ENCODE results near the gene CENPW. TPM values are rescaled to one million over a fixed set of nuclear protein-coding genes. Genes with fewer than 3 reads are reported as not detected.

The CENPW gene
- total RNA-seq, 2 experiments from 2014 or later = 1.0 to 1.1 TPM

DNA sequence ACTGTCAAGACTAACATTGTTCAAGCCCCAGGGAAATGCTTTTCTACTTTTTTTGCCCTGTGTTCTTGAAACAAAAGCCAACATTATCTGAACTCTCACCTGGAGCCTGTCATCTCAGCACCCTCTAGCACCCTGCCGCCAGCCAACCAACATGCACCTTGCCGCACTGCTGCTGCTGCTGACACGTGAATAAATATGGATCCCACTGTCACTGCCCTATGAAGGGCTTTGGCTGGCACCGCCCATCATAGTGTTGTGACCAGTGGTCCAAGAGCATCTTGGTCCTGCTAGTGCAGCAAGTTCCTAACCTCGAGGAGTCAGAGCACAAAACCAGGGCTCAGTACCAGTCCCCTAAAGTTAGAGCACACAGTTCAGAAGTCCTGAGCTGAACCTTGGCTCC lies 41.6 kb downstream of the CENPW start:
- Histone ChIP-seq H3K4me3 (ENCODE audit: low read length) (no peak overlapping the region), H3K27ac (ENCODE audit: low read depth in 1 of 2, low read length in 2 of 2) (no peak overlapping the region), H3K27me3 (ENCODE audit: control insufficient read depth in 1 of 2, insufficient read depth in 2 of 2, low read length in 2 of 2) (no peaks in the 10 kb centered on the region), H3K9me3 (ENCODE audit: control insufficient read depth in 1 of 2, insufficient read depth in 1 of 2, low read length in 2 of 2) (peaks cover 0 to 9% of the 10 kb centered on the region in 2 experiments), H3K4me1 (ENCODE audit: insufficient read depth, low read length) (no peaks in the 10 kb centered on the region), H3K36me3 (ENCODE audit: insufficient read depth, low read length) (no peaks in the 10 kb centered on the region)
- no peak for ATAC-seq (ENCODE audit: poor library complexity)
- Mint-ChIP-seq H3K27ac (no peak overlapping the region), H3K27me3 (no peaks in the 10 kb centered on the region), H3K4me3 (no peak overlapping the region), H3K4me1 (ENCODE audit: low read depth) (no peaks in the 10 kb centered on the region), H3K36me3 (ENCODE audit: low read depth) (no peaks in the 10 kb centered on the region), H3K9me3 (peaks cover 10% of the 10 kb centered on the region)
- POLR2A ChIA-PET = no interaction called here
- DNase-seq = no peak
- TF ChIP-seq, protein P1, sequence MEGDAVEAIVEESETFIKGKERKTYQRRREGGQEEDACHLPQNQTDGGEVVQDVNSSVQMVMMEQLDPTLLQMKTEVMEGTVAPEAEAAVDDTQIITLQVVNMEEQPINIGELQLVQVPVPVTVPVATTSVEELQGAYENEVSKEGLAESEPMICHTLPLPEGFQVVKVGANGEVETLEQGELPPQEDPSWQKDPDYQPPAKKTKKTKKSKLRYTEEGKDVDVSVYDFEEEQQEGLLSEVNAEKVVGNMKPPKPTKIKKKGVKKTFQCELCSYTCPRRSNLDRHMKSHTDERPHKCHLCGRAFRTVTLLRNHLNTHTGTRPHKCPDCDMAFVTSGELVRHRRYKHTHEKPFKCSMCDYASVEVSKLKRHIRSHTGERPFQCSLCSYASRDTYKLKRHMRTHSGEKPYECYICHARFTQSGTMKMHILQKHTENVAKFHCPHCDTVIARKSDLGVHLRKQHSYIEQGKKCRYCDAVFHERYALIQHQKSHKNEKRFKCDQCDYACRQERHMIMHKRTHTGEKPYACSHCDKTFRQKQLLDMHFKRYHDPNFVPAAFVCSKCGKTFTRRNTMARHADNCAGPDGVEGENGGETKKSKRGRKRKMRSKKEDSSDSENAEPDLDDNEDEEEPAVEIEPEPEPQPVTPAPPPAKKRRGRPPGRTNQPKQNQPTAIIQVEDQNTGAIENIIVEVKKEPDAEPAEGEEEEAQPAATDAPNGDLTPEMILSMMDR (IDR thresholded peaks at IDR 0.05) = no peak
- CTCF ChIA-PET = no interaction called here
- intact Hi-C loops (cut with DNase I, micrococcal nuclease) = no loop called here

DNA sequence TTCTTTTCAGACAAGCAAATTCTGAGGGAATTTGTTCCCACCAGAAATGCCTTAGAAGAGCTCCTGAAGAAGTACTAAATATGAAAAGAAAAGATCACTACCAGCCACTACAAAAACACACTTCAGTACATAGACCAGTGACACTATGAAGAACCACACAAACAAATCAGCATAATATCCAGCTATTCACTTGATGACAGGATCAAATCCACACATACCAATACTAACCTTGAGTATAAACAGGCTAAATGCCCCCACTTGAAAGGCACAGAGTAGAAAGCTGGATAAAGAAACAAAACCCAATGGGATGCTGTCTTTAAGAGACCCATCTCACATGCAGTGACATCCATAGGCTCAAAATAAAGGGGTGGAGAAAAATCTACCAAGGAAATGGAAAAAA lies 43.3 kb downstream of the CENPW start:
- Histone ChIP-seq H3K27ac (ENCODE audit: low read depth in 1 of 2, low read length in 2 of 2) (no peak overlapping the region), H3K9me3 (ENCODE audit: control insufficient read depth in 1 of 2, insufficient read depth in 1 of 2, low read length in 2 of 2) (peaks cover 0 to 9% of the 10 kb centered on the region in 2 experiments), H3K36me3 (ENCODE audit: insufficient read depth, low read length) (no peaks in the 10 kb centered on the region), H3K4me3 (ENCODE audit: low read length) (no peak overlapping the region), H3K27me3 (ENCODE audit: control insufficient read depth in 1 of 2, insufficient read depth in 2 of 2, low read length in 2 of 2) (no peaks in the 10 kb centered on the region), H3K4me1 (ENCODE audit: insufficient read depth, low read length) (no peaks in the 10 kb centered on the region)
- POLR2A ChIA-PET = no interaction called here
- TF ChIP-seq, protein P1 (IDR thresholded peaks at IDR 0.05) = no peak
- intact Hi-C loops (cut with DNase I, micrococcal nuclease) = no loop called here
- CTCF ChIA-PET = interaction anchor here (1.6 kb wide), 1 partner anchor 9 kb away, joined by 4 read pairs; no protein-coding TSS in a partner anchor
- H3K4me1 Mint-ChIP-seq (ENCODE audit: low read depth) = no peaks in the 10 kb centered on the region
- H3K27me3 Mint-ChIP-seq = no peaks in the 10 kb centered on the region
- H3K4me3 Mint-ChIP-seq = no peak overlapping the region
- DNase-seq = no peak
- no peak for ATAC-seq (ENCODE audit: poor library complexity)
- peaks cover 10% of the 10 kb centered on the region for H3K9me3 Mint-ChIP-seq
- H3K36me3 Mint-ChIP-seq (ENCODE audit: low read depth) = no peaks in the 10 kb centered on the region
- no peak overlapping the region for H3K27ac Mint-ChIP-seq

DNA sequence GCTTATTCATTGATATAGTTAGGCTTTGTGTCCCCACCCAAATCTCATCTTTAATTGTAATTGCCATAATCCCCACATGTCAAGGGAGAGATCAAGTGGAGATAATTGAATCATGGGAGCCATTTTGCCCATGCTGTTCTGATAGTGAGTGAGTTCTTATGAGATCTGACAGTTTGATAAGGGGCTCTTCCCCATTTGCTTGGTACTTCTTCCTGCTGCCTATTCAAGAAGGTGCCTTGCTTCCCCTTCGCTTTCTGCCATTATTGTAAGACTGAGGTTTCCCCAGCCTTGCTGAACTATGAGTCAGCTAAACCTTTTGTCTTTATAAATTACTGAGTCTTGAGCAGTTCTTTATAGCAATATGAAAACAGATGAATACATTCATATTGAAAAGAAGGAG lies 45.6 kb downstream of the CENPW start:
- ATAC-seq (ENCODE audit: poor library complexity) (no peak), DNase-seq (no peak)
- ChIA-PET POLR2A (no interaction called here), CTCF (no interaction called here)
- H3K9me3 ChIP-seq (ENCODE audit: control insufficient read depth in 1 of 2, insufficient read depth in 1 of 2, low read length in 2 of 2) = peaks cover 0 to 9% of the 10 kb centered on the region in 2 experiments
- no peaks in the 10 kb centered on the region for H3K27me3 ChIP-seq (ENCODE audit: control insufficient read depth in 1 of 2, insufficient read depth in 2 of 2, low read length in 2 of 2)
- Mint-ChIP-seq H3K4me1 (ENCODE audit: low read depth) (no peaks in the 10 kb centered on the region), H3K27ac (no peak overlapping the region), H3K27me3 (no peaks in the 10 kb centered on the region), H3K9me3 (peaks cover 10% of the 10 kb centered on the region), H3K36me3 (ENCODE audit: low read depth) (no peaks in the 10 kb centered on the region), H3K4me3 (no peak overlapping the region)
- intact Hi-C loops (cut with DNase I, micrococcal nuclease) = no loop called here
- H3K4me1 ChIP-seq (ENCODE audit: insufficient read depth, low read length) = no peaks in the 10 kb centered on the region
- no peak overlapping the region for H3K27ac ChIP-seq (ENCODE audit: low read depth in 1 of 2, low read length in 2 of 2)
- H3K36me3 ChIP-seq (ENCODE audit: insufficient read depth, low read length) = no peaks in the 10 kb centered on the region
- TF ChIP-seq, protein P1 (IDR thresholded peaks at IDR 0.05) = no peak
- no peak overlapping the region for H3K4me3 ChIP-seq (ENCODE audit: low read length)

All from CD4-positive, alpha-beta T cell (primary cell).